Neural cell (in vitro differentiated cells): ENCODE results near the gene AVPI1.

Source experiments
- EP300 ChIP-seq: fragments of 450-650 bp; conservative IDR thresholded peaks from 2 replicates; pipeline ENCODE4 v1.6.1; 2014; ENCODE audit warnings: antibody characterized with exemption, mild to moderate bottlenecking, moderate library complexity; ENCODE audit not compliant: poor library complexity, severe bottlenecking
- MXI1 ChIP-seq: fragments of 450-650 bp; conservative IDR thresholded peaks from 2 replicates; pipeline ENCODE4 v1.6.1; 2014; ENCODE audit warnings: antibody characterized with exemption, mild to moderate bottlenecking; ENCODE audit not compliant: poor library complexity, severe bottlenecking
- POLR2AphosphoS5 ChIP-seq: IDR thresholded peaks from 2 replicates; pipeline ENCODE4 v1.6.1; 2012
- RAD21 ChIP-seq: fragments of 450-650 bp; conservative IDR thresholded peaks from 2 replicates; pipeline ENCODE4 v1.6.1; 2014; ENCODE audit warnings: antibody characterized with exemption, mild to moderate bottlenecking, moderate library complexity
- TF ChIP-seq, protein P1 (sequence below): fragments of 450-650 bp; IDR thresholded peaks from 2 replicates; pipeline ENCODE4 v1.5.1; 2014; ENCODE audit warnings: antibody characterized with exemption, mild to moderate bottlenecking, moderate library complexity; ENCODE audit not compliant: poor library complexity, severe bottlenecking

DNA sequence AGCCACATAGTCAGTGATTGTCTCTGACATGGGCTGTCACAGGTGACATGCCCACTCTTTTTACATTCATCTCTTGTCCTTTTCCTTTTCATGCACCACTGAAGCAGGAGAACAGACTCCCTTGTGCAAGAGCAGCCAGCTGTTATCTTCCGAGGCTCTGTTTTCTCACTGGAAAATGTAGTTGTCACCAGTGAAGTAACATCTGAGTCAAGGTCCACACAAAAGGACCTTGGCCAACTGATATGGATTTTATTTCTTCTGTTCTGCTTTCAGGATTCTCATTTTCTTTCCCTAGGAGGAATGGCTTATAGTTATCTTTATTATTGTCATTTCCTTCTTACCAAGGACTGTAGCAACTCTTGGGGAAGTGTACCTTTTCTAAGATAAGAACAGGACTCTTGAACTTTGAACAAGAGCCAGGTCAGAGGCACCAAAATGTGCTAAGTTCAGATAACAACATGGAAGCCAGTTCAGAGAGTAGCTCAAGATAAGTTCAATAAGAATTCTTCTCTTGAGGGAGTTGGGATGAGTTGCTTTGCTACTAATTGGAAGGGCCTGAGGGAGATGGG is 22.7 kb downstream of the AVPI1 start:
- TF ChIP-seq, protein P1, sequence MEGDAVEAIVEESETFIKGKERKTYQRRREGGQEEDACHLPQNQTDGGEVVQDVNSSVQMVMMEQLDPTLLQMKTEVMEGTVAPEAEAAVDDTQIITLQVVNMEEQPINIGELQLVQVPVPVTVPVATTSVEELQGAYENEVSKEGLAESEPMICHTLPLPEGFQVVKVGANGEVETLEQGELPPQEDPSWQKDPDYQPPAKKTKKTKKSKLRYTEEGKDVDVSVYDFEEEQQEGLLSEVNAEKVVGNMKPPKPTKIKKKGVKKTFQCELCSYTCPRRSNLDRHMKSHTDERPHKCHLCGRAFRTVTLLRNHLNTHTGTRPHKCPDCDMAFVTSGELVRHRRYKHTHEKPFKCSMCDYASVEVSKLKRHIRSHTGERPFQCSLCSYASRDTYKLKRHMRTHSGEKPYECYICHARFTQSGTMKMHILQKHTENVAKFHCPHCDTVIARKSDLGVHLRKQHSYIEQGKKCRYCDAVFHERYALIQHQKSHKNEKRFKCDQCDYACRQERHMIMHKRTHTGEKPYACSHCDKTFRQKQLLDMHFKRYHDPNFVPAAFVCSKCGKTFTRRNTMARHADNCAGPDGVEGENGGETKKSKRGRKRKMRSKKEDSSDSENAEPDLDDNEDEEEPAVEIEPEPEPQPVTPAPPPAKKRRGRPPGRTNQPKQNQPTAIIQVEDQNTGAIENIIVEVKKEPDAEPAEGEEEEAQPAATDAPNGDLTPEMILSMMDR: no peak
- no peak for TF ChIP-seq RAD21
- TF ChIP-seq POLR2AphosphoS5: no peak
- no peak for TF ChIP-seq MXI1
- TF ChIP-seq EP300: no peak
